GM12891 (cell line): ENCODE measurements around the gene PCDH9.

Source experiments
- DNase-seq: peaks from one replicate; pipeline ENCODE4 v3.0.0; 2011; ENCODE audit warnings: low spot score; ENCODE audit not compliant: insufficient read length
- FAIRE-seq: peaks from 2 replicates; lab custom pipeline; 2011; peaks lifted over from hg19 to GRCh38; lab: Jason Lieb, UNC
- PAX5 ChIP-seq: IDR thresholded peaks from 2 replicates; pipeline ENCODE4 v1.6.1; 2011; ENCODE audit warnings: low read length, moderate library complexity, mild to moderate bottlenecking; ENCODE audit not compliant: insufficient read depth, severe bottlenecking
- POLR2A ChIP-seq: IDR thresholded peaks from 2 replicates; pipeline ENCODE4 v1.6.1; 2011; ENCODE audit warnings: low read depth, low read length, control low read depth
- POLR2AphosphoS5 ChIP-seq: IDR thresholded peaks from 2 replicates; pipeline ENCODE4 v1.6.1; 2011; ENCODE audit warnings: low read depth, low read length, control low read depth
- POU2F2 ChIP-seq: IDR thresholded peaks from 2 replicates; pipeline ENCODE4 v1.6.1; 2011; ENCODE audit warnings: low read depth, mild to moderate bottlenecking, control low read depth, low read length, moderate library complexity
- SPI1 ChIP-seq: IDR thresholded peaks from 2 replicates; pipeline ENCODE4 v1.6.1; 2011; ENCODE audit warnings: low read depth, low read length, control low read depth
- TAF1 ChIP-seq: IDR thresholded peaks from 2 replicates; pipeline ENCODE4 v1.6.1; 2011; ENCODE audit warnings: low read depth, low read length, control low read depth

PCDH9 gene

DNA sequence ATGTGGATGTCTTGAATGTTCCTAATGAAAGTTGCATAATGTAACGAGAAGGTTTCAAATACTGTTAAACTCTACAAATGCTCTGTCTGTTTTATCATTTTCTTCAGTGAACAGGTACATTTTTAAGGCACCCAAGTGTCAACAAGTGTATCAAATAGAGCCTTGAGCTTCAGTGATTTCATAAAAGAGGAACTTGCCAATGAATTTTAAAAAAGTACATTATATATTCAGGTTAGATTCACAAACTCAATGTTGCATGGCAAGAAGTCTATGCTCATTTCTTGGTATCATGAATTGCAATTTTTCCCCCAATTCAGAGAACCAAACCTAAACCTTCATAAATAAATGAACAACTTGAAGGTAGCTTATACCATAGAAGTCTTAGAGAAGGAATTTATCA, 838.8 kb downstream of the PCDH9 start:
- DNase-seq (no peak), FAIRE-seq (no peak)
- TF ChIP-seq PAX5 = no peak
- no peak for TF ChIP-seq POLR2AphosphoS5
- TF ChIP-seq POU2F2 = no peak
- no peak for TF ChIP-seq POLR2A
- TF ChIP-seq SPI1 = no peak
- TF ChIP-seq TAF1 = no peak

DNA sequence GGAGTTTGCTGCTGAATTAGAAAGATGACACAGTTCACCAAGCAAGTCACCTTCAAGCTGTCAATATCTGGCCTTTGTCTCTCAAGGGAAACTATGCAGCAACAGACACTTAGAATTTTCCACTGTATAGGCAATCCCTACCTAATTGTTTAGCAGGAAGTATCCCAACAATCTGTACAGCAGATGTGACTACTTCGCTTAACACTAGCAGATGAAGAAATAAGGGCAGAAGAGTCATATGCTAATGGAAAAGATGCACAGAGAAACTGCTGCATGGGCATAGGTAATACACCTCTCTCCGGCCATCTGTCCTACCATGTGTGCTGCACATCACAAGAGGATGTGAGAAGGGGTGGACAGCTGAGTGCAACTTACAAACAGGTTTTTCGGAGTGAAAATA, 851.2 kb downstream of the PCDH9 start:
- FAIRE-seq = no peak

DNA sequence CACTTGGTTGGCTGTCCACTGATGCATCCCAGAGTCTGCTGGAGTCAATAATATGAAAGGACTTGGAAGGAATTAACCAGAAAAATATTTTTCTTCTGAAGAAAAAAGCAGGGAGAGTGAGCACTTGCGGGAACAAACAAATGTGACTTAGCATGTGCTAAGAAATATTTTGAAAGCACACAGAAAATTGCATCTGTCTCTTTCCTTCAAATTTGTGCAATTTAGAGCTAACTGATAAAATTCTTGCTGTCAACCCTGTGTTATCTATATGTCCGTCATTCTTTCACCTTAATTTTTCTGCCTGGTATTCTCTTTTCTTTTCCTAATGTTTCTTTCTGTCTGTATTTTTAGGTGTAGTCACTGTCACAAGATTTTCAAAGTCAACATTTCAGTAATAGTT, 852.6 kb downstream of the PCDH9 start:
- FAIRE-seq = no peak
- TF ChIP-seq PAX5 = no peak
- no peak for DNase-seq

More for the DNA sequence above, 851.2 kb downstream of the PCDH9 start:
- no peak for DNase-seq
- TF ChIP-seq TAF1 (no peak), POLR2AphosphoS5 (no peak), POU2F2 (no peak), POLR2A (no peak), PAX5 (no peak), SPI1 (no peak)

DNA sequence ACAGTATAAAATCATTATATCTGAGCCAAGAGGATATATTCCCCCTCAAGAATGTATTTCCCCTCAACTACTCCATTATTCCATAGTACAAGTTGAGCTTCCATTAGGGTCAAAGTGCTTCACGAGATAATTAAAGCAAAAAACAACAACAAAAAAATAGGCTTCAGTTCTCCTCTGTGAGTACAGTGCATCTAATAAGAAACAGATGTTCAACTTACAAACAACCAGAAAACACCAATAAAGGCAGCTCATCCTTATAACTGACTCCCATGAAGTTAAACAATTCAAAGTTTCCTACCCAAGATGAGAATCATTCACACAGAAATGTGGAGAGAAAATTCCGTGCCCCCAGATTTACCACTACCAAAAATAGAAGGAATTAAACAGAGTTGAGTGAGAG, 854.4 kb downstream of the PCDH9 start:
- no peak for DNase-seq
- no peak for TF ChIP-seq SPI1
- TF ChIP-seq POLR2A = no peak
- no peak for TF ChIP-seq TAF1
- no peak for TF ChIP-seq POLR2AphosphoS5
- TF ChIP-seq POU2F2 = no peak
- no peak for TF ChIP-seq PAX5

DNA sequence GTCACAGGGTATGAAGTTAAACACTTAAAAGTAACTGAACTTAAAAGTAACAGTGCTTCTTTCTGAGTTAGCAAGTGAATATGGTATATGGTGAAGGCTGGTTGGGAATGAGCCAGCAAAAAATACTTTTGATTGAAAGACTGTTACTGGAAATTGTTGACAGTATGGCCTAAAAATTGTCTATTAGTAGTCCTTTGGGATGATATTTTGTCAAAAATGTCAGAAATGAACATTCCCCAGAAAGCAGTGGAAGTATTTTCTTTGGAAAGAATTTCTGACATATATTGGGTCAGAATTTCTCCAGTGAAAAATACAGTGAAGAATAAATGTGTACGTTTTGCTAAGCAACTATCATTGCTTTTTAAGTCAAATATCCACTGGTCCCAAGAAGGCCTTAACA, 860.5 kb downstream of the PCDH9 start:
- TF ChIP-seq TAF1 (no peak), SPI1 (no peak), POLR2AphosphoS5 (no peak), POLR2A (no peak), PAX5 (no peak), POU2F2 (no peak)
- FAIRE-seq (no peak), DNase-seq (no peak)

More for the DNA sequence above, 854.4 kb downstream of the PCDH9 start:
- FAIRE-seq = no peak

DNA sequence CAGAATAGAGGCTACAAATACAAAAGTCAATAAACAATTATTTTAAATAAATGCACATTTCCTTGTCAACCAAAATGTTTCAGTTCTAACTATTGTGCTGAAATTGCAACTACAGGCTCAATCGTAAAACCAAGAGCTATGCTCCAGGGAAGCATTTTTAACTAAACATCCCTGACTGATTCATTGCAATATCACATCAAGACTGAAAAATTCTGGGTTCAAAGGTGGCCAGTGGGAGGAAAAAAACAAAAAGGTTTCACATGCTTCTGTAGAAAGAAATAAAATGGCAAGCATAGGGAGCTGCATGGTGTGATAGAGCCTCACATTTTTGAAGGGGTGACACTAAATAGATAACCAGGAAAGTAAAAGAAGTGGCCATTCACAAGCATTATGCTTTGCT, 862.8 kb downstream of the PCDH9 start:
- no peak for DNase-seq
- no peak for FAIRE-seq
- no peak for TF ChIP-seq POLR2A
- no peak for TF ChIP-seq POLR2AphosphoS5
- no peak for TF ChIP-seq PAX5
- no peak for TF ChIP-seq SPI1
- no peak for TF ChIP-seq TAF1
- no peak for TF ChIP-seq POU2F2

DNA sequence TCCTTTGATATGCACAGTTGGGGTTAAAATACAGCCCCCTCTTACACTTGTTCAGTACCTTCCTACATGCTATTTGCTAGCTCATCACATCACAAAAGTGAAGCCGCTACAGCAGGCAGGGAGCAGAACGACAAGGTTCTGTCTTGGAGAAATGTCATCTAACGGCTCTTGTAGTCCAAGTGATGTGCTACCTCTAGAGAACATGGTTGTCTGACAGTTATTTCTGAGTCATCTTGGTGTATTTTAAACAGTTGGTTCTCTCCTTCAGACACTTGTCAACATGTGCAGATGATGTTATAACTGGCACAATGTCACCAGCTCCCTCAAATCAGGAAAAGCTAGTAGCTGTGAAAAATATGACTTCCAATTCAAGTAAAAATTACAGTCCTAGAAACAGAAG, 865.0 kb downstream of the PCDH9 start:
- no peak for FAIRE-seq
- no peak for TF ChIP-seq POLR2A
- TF ChIP-seq POU2F2 = no peak
- TF ChIP-seq PAX5 = no peak
- TF ChIP-seq SPI1 = no peak
- no peak for DNase-seq

DNA sequence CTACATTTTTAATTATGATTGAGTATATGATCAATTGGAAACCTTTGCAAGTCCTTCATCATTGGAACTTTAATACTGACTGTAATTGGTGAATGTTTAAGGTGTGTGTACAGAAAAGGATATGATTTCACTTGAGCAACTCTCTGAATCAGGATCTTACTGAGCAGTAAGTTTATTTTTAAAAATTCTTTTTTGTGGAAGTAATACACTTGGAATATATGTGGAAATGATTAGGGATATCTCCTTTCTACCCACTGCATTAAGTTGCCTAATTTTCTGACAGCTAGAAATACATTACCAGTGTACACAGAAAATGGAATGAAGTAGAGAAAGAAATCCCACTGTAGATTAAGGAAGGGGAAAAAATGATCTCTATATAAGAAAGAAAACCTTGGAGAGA, 865.8 kb downstream of the PCDH9 start:
- no peak for DNase-seq
- TF ChIP-seq TAF1 = no peak
- no peak for TF ChIP-seq PAX5
- no peak for TF ChIP-seq SPI1
- TF ChIP-seq POLR2A = no peak
- no peak for TF ChIP-seq POU2F2
- no peak for TF ChIP-seq POLR2AphosphoS5
- no peak for FAIRE-seq

DNA sequence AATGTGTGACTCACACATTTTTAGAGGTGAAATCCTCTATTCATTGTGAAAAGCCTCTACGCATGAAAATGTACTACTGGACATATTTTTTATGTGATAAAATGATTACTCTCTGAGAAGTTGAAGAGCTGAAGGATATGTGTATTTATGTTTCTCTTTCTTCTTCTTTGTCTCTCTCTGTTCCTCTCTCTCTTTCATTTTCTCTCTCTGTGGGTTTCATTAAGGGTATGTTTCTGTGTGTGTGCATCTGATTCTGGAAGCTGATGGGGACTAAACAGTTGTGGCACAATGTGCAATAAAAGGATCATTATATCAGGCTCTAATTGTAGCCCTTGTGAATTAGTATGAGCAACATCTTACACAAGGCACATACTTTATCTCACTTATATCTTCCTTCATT, 867.7 kb downstream of the PCDH9 start:
- FAIRE-seq (no peak), DNase-seq (no peak)
- TF ChIP-seq POU2F2 (no peak), SPI1 (no peak), POLR2A (no peak), POLR2AphosphoS5 (no peak), PAX5 (no peak), TAF1 (no peak)

DNA sequence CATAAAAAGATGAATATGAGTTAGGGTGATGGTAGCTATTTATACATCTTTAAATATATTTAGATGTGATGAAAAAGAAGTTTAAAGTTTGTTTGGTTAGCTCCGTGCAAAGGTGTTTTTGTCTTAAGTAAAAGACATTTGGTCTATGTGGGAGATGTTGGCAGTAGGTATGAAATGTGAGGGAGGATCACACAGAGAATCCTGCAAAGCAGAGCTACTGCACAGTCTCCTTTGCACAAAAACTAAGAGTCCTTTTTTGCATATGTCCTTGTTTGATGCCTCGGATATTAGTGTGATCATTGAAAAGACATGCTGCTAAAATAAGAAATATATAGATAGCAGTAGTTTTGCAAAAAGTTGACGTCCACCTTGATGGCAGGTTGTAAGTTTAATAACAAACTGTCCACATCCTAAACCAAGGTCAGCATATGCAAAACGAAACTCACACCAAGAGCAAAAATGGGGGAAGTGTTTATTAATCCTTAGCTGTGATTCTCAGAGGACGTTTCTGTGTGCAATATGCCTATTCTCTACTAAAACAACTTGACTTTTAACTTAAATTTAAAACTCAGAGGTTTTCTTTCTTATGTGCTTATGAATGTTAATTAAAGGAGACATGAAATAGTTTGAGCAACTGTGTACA, 870.1 kb downstream of the PCDH9 start:
- DNase-seq (no peak), FAIRE-seq (no peak)
- TF ChIP-seq POLR2AphosphoS5 = no peak
- TF ChIP-seq TAF1 = no peak
